Measurements from ENCODE around the gene MRC2.

The MRC2 gene

DNA sequence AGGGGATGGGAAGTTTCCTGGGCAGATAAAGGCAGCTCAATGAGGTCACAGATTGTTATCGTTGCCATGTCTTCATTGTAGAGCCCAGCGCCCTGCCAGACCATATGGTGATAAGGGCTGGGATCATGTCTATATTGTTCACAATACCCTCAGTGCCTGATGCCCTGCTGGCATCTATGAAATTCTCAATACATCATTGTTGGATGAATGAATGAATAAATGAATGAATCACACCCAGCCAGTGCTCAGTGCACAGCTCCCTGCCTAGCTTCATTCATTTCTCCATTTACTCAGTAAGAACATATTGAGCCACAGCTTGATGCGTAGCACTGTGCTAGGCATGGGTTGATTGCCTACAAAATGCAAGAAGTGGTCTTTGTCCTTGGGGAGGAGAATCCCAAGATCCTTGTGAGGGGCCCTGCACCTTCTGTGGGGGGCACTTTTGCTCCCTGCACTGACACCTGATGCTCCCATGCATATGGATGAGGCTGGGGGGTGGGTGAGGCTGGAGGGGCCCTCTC, 29.7 kb downstream of the MRC2 start:
- no peak for TF ChIP-seq TAF1 (IDR thresholded peaks at IDR 0.05; ENCODE audit: borderline replicate concordance, low read depth, low read length)
- no peak for TF ChIP-seq POLR2A (IDR thresholded peaks at IDR 0.05; ENCODE audit: low read depth, low read length)
- no peak for TF ChIP-seq POLR2AphosphoS5 (IDR thresholded peaks at IDR 0.05; ENCODE audit: low read depth, low read length)
- FAIRE-seq (no peak), DNase-seq (ENCODE audit: insufficient read length) (no peak)

GRCh38 chr17:62657690-62658089, 30.2 kb downstream of the MRC2 start:
- TF ChIP-seq POLR2AphosphoS5 (IDR thresholded peaks at IDR 0.05; ENCODE audit: low read depth, low read length) = no peak
- no peak for TF ChIP-seq TAF1 (IDR thresholded peaks at IDR 0.05; ENCODE audit: borderline replicate concordance, low read depth, low read length)
- TF ChIP-seq POLR2A (IDR thresholded peaks at IDR 0.05; ENCODE audit: low read depth, low read length) = no peak
- DNase-seq (ENCODE audit: insufficient read length) = no peak
- no peak for FAIRE-seq

- TF ChIP-seq POLR2A (IDR thresholded peaks at IDR 0.05; ENCODE audit: low read depth, low read length) (no peak), TAF1 (IDR thresholded peaks at IDR 0.05; ENCODE audit: borderline replicate concordance, low read depth, low read length) (no peak), POLR2AphosphoS5 (IDR thresholded peaks at IDR 0.05; ENCODE audit: low read depth, low read length) (no peak)
- DNase-seq (ENCODE audit: insufficient read length) (no peak), FAIRE-seq (no peak)
These were observed 30.9 kb downstream of the MRC2 start for GRCh38 chr17:62658136-62658920.

GRCh38 chr17:62660629-62661118, 33.2 kb downstream of the MRC2 start:
- TF ChIP-seq POLR2A (IDR thresholded peaks at IDR 0.05; ENCODE audit: low read depth, low read length) (no peak), TAF1 (IDR thresholded peaks at IDR 0.05; ENCODE audit: borderline replicate concordance, low read depth, low read length) (no peak), POLR2AphosphoS5 (IDR thresholded peaks at IDR 0.05; ENCODE audit: low read depth, low read length) (no peak)
- no peak for DNase-seq (ENCODE audit: insufficient read length)
- no peak for FAIRE-seq

GRCh38 chr17:62661337-62661736, 33.9 kb downstream of the MRC2 start:
- no peak for TF ChIP-seq TAF1 (IDR thresholded peaks at IDR 0.05; ENCODE audit: borderline replicate concordance, low read depth, low read length)
- TF ChIP-seq POLR2AphosphoS5 (IDR thresholded peaks at IDR 0.05; ENCODE audit: low read depth, low read length) = no peak
- no peak for TF ChIP-seq POLR2A (IDR thresholded peaks at IDR 0.05; ENCODE audit: low read depth, low read length)
- no peak for DNase-seq (ENCODE audit: insufficient read length)
- FAIRE-seq = no peak

DNA sequence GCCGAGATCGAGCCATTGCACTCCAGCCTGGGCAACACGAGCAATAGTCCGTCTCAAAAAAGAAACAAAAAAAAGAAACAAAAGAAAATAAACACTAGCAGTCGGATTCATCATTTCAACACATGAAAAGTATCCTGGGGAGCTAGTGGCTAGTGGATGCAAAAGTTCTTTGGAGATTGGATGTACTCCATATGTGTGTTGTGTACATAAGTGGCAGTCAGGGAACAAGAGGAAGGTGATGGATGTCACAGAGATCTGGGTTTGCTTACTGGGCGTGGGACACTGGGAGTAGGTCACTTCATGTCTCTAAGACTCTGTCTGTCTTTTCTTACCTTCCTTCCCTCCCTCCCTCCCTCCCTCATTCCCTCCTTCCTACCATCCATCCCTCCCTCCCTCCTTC, 35.4 kb downstream of the MRC2 start:
- no peak for DNase-seq (ENCODE audit: insufficient read length)
- no peak for TF ChIP-seq POLR2A (IDR thresholded peaks at IDR 0.05; ENCODE audit: low read depth, low read length)
- TF ChIP-seq TAF1 (IDR thresholded peaks at IDR 0.05; ENCODE audit: borderline replicate concordance, low read depth, low read length) = no peak
- no peak for TF ChIP-seq POLR2AphosphoS5 (IDR thresholded peaks at IDR 0.05; ENCODE audit: low read depth, low read length)
- no peak for FAIRE-seq

GRCh38 chr17:62663304-62663703, 35.8 kb downstream of the MRC2 start:
- TF ChIP-seq TAF1 (IDR thresholded peaks at IDR 0.05; ENCODE audit: borderline replicate concordance, low read depth, low read length) (no peak), POLR2A (IDR thresholded peaks at IDR 0.05; ENCODE audit: low read depth, low read length) (no peak), POLR2AphosphoS5 (IDR thresholded peaks at IDR 0.05; ENCODE audit: low read depth, low read length) (no peak)
- DNase-seq (ENCODE audit: insufficient read length) (no peak), FAIRE-seq (no peak)

DNA sequence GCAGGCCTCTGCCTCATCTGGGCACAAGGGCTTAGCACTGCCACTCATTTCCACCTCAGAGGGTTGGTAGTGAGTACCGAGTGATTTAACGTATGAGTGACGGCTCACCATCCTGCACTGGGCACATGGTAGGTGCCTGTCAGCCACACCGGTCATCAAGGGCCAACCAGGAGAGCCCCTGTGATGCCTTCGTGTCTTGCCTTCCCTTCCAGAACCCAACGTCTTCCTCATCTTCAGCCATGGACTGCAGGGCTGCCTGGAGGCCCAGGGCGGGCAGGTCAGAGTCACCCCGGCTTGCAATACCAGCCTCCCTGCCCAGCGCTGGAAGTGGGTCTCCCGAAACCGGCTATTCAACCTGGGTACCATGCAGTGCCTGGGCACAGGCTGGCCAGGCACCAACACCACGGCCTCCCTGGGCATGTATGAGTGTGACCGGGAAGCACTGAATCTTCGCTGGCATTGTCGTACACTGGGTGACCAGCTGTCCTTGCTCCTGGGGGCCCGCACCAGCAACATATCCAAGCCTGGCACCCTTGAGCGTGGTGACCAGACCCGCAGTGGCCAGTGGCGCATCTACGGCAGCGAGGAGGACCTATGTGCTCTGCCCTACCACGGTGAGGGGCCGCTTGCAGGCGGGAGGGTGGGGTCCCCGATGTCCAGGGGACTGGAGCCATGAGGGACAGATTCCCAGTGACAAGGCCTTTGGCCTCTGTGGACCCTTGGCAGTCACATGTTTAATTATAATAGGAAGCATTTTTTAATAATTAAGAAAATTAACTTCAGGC, 37.1 kb downstream of the MRC2 start:
- DNase-seq (ENCODE audit: insufficient read length) (no peak), FAIRE-seq (no peak)
- TF ChIP-seq POLR2AphosphoS5 (IDR thresholded peaks at IDR 0.05; ENCODE audit: low read depth, low read length) (no peak), TAF1 (IDR thresholded peaks at IDR 0.05; ENCODE audit: borderline replicate concordance, low read depth, low read length) (no peak), POLR2A (IDR thresholded peaks at IDR 0.05; ENCODE audit: low read depth, low read length) (no peak)

DNA sequence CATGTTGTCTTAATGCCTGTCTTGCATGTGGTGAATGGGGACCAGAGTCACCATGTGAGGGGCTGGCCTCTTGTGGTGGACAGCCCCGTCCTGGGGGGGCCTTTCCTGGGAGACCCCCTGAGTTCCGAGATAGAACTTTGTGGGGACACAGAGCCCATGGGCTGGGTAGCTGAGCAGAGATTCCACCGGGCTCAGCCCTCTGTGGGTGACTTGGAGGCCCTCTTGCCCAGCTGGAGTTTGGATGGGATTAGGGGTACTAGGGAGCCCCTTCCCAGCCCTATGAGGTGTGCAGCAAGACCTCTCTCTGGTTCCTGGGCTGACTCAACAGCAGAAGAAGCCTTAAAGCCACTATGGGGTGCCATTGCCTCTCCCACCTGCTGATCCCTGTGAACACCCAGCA, 38.1 kb downstream of the MRC2 start:
- FAIRE-seq (no peak), DNase-seq (ENCODE audit: insufficient read length) (no peak)
- no peak for TF ChIP-seq POLR2A (IDR thresholded peaks at IDR 0.05; ENCODE audit: low read depth, low read length)
- TF ChIP-seq TAF1 (IDR thresholded peaks at IDR 0.05; ENCODE audit: borderline replicate concordance, low read depth, low read length) = no peak
- no peak for TF ChIP-seq POLR2AphosphoS5 (IDR thresholded peaks at IDR 0.05; ENCODE audit: low read depth, low read length)

- no peak for FAIRE-seq
- TF ChIP-seq TAF1 (IDR thresholded peaks at IDR 0.05; ENCODE audit: borderline replicate concordance, low read depth, low read length) (no peak), POLR2A (IDR thresholded peaks at IDR 0.05; ENCODE audit: low read depth, low read length) (no peak), POLR2AphosphoS5 (IDR thresholded peaks at IDR 0.05; ENCODE audit: low read depth, low read length) (no peak)
- DNase-seq (ENCODE audit: insufficient read length) = no peak
These were observed 38.8 kb downstream of the MRC2 start for GRCh38 chr17:62666061-62666800.
